ENCODE measurements around the gene SLC25A26.

SLC25A26 gene

GRCh38 chr3:66401157-66401550 is 180.4 kb downstream of the SLC25A26 start:
- H3K36me3 ChIP-seq (replicated peaks), result peaks cover 10% of the 10 kb centered on the region
- no peaks in the 10 kb centered on the region for H3K27me3 ChIP-seq (replicated peaks)
- H3K27ac ChIP-seq, result no peak overlapping the region
- no peak for TF ChIP-seq CTCF (IDR thresholded peaks at IDR 0.05; ENCODE audit: low read depth, low read length, missing control alignments)
- in situ Hi-C loops (cut with HindIII; ENCODE audit: low pct_ligation_motif_present, low sequenced_read_pairs), result no loop called here
- DNase-seq, result no peak
- no peak overlapping the region for H3K4me3 ChIP-seq (ENCODE audit: low read depth, low read length)

DNA sequence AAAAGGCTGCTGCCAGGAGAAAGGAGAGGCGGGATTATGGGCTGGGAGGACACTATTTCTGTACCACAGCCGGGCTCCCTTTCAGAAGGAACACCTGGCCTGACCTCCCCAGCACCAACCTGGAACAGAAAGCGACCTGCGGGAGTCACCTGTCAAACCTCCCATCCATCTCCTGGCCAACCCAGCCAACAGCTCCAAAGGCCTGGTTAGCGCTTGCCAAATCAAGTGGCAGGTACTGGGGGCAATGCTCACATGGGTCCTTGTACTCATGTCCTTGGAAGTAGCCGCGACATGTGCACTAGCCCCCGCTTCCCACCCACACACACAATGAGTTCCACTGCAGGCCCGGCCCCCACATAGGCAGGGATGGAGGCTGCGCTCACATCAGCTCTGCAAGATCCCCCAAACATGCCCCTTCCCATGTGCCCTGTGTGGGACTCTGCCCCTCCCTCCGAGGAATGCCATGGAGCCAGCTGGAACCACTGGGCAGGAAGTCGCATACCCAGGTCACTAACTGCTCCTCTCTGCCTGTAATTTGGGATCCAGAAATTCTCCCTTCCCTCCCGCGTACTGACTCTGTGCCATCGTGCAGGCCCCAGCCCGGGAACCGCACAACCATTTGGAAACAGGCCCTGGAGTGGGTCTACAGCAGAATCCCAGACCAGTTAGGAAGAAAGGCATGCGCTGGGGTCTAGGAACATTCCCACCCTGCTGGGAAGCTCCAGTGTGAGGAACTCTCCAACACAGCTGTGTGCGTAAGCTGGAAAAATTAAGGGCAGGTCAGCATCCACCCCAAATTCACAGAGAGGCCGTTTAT is 181.1 kb downstream of the SLC25A26 start:
- peaks cover 2% of the 10 kb centered on the region for H3K36me3 ChIP-seq (replicated peaks)
- no peak for DNase-seq
- in situ Hi-C loops (cut with HindIII; ENCODE audit: low pct_ligation_motif_present, low sequenced_read_pairs), result no loop called here
- no peak overlapping the region for H3K4me3 ChIP-seq (ENCODE audit: low read depth, low read length)
- no peak overlapping the region for H3K27ac ChIP-seq
- H3K27me3 ChIP-seq (replicated peaks), result no peaks in the 10 kb centered on the region
- no peak for TF ChIP-seq CTCF (IDR thresholded peaks at IDR 0.05; ENCODE audit: low read depth, low read length, missing control alignments)

DNA sequence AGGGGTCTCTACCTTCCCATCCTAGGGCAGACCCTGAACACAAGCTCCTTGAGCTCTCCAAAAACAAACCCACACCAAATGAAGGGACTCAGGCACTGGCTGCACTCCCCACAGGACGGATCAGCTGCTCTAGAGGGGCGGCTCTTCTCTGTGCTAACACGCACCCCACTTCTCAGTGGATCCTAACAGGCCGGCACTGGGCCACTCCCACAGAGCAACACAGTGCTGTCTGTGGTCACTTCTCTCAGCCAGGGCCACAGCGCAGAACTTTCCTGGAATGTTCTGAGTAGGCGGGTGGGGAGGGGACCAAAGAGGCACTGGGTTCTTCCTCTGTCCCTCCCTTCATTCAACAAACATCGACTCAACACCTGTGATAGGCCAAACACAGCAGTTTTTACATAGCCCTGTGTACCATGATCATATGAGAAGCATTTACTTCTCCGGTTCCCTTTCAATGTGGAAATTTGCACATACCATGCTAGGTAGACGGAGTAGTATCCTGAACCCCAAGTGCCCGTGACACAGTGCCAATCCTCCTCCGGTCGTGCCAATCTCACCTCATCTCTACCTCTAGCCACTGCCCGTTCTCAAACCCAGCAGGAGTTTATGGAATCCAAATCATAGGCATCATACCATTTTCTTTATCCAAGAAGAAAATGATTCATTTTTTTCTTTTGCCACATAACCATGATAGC is 181.9 kb downstream of the SLC25A26 start:
- Histone ChIP-seq H3K36me3 (replicated peaks) (peaks cover 2% of the 10 kb centered on the region), H3K27ac (no peak overlapping the region), H3K27me3 (replicated peaks) (no peaks in the 10 kb centered on the region), H3K4me3 (ENCODE audit: low read depth, low read length) (no peak overlapping the region)
- DNase-seq, result peak; percentile 53
- no peak for TF ChIP-seq CTCF (IDR thresholded peaks at IDR 0.05; ENCODE audit: low read depth, low read length, missing control alignments)
- in situ Hi-C loops (cut with HindIII; ENCODE audit: low pct_ligation_motif_present, low sequenced_read_pairs), result no loop called here

DNA sequence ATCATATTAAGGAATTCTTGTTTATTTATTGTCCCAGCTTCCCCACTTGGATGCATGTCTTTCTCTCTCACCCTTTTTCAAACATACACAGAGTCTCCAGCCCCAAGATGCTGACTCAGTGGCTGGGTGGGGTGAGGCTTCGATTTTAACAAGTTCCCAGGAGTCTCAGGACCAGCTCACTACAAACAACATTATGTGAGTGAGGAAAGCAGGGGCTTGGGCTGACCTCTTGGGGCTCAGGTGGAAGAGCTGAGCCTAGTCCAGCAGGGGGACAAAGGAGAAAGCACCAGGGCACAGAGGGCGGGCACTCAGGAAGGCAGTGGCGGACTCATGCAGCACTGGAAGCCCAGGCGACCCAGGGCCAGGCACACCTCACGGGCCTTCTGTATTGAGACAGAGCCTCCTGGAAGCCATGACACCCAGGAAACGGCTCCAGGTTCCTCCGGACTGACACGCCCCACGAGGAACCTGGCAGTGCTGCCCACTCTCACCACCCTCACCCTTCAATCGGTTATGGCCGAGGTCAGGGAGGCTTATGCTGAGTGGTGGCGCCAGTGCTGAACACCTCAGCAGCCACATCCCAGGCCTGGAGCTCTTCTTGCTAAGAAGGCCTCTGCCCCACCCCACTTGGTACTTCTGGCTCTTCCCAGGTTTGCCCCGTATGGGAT is 182.7 kb downstream of the SLC25A26 start:
- H3K36me3 ChIP-seq (replicated peaks), result peaks cover 2% of the 10 kb centered on the region

GRCh38 chr3:66404197-66404596 is 183.4 kb downstream of the SLC25A26 start:
- no peak for DNase-seq
- no peak overlapping the region for H3K27ac ChIP-seq
- peaks cover 2% of the 10 kb centered on the region for H3K36me3 ChIP-seq (replicated peaks)
- in situ Hi-C loops (cut with HindIII; ENCODE audit: low pct_ligation_motif_present, low sequenced_read_pairs), result no loop called here
- no peak for TF ChIP-seq CTCF (IDR thresholded peaks at IDR 0.05; ENCODE audit: low read depth, low read length, missing control alignments)
- no peaks in the 10 kb centered on the region for H3K27me3 ChIP-seq (replicated peaks)
- no peak overlapping the region for H3K4me3 ChIP-seq (ENCODE audit: low read depth, low read length)

More for the DNA sequence above, 182.7 kb downstream of the SLC25A26 start:
- no peak for TF ChIP-seq CTCF (IDR thresholded peaks at IDR 0.05; ENCODE audit: low read depth, low read length, missing control alignments)
- no peak overlapping the region for H3K4me3 ChIP-seq (ENCODE audit: low read depth, low read length)
- DNase-seq, result no peak
- no peaks in the 10 kb centered on the region for H3K27me3 ChIP-seq (replicated peaks)
- in situ Hi-C loops (cut with HindIII; ENCODE audit: low pct_ligation_motif_present, low sequenced_read_pairs), result no loop called here
- H3K27ac ChIP-seq, result no peak overlapping the region
